ENCODE measurements around the gene RPS18. TPM values are rescaled to one million over a fixed set of nuclear protein-coding genes. Genes with fewer than 3 reads are reported as not detected.

Gene RPS18
- total and polyA plus RNA-seq, 2 of the 13 experiments (the other 11 are each of a cell fraction or from before 2014, with no cell fraction given): 3,896 to 5,806 TPM

DNA sequence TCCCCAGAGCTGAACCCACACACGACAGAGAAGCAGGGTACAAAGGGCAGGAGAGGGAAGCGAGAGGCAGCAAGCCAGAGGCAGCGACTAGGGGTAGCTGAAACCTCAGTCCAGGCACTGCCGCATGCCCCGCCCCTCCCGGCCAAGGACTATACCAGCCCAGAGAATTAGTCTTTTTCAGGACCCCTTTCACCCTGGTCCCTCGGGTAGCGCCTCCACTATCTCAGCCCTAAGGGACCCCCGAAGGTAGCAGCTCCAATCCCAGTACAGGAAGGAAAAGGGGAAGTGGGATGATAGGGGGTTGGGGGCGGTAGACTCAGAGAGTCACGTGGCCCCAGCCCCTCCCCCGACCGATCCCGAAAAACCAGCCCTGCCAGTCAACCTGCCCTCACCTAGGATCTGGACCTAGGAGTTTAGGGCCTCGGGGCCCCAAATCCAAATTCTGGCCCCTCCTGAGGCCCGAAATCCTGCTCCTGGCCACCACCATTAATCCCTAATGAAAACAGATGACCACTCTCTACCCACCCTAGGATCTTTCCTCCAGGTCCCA is 25.6 kb downstream of the RPS18 start:
- intact Hi-C loops (cut with micrococcal nuclease; ENCODE audit: unreplicated experiment): no loop called here
- no peak overlapping the region for H2AFZ ChIP-seq (ENCODE audit: low read length)
- TF ChIP-seq RFXAP (CRISPR knock-in tag; IDR thresholded peaks at IDR 0.05; ENCODE audit: borderline replicate concordance) (no peak), ARID5B (CRISPR knock-in tag; IDR thresholded peaks at IDR 0.05) (no peak), NFKB2 (CRISPR knock-in tag; IDR thresholded peaks at IDR 0.05; ENCODE audit: borderline replicate concordance) (no peak), XBP1 (CRISPR knock-in tag; IDR thresholded peaks at IDR 0.05) (no peak), SOX5 (CRISPR knock-in tag; IDR thresholded peaks at IDR 0.05; ENCODE audit: borderline replicate concordance) (no peak), JARID2 (CRISPR knock-in tag; IDR thresholded peaks at IDR 0.05; ENCODE audit: insufficient replicate concordance) (no peak), SNAPC4 (CRISPR knock-in tag; IDR thresholded peaks at IDR 0.05) (no peak), EP300 (IDR thresholded peaks at IDR 0.05; ENCODE audit: low read depth in 2 of 2, low read length in 2 of 2) (no peak), EP300 (CRISPR knock-in tag; IDR thresholded peaks at IDR 0.05; ENCODE audit: borderline replicate concordance) (no peak), CBX2 (IDR thresholded peaks at IDR 0.05; ENCODE audit: low read depth, low read length) (no peak), CBX2 (CRISPR knock-in tag; IDR thresholded peaks at IDR 0.05; ENCODE audit: low read depth) (0 out of 2 replicates have a peak, but pooled peaks have one; percentile 31), RXRB (CRISPR knock-in tag; IDR thresholded peaks at IDR 0.05; ENCODE audit: borderline replicate concordance) (no peak), ZNF326 (CRISPR knock-in tag; IDR thresholded peaks at IDR 0.05; ENCODE audit: borderline replicate concordance) (no peak)

More for the DNA sequence above, 25.6 kb downstream of the RPS18 start:
- WGBS (ENCODE audit: low lambda C conversion rate): 8% methylated on average over 10 of the region's 16 CpGs
- ATAC-seq: peak; percentile 45
- Histone ChIP-seq H3K79me2 (ENCODE audit: insufficient read depth, low read length) (peaks cover 12% of the 10 kb centered on the region), H4K20me1 (ENCODE audit: insufficient read depth, low read length) (no peaks in the 10 kb centered on the region), H3K27me3 (ENCODE audit: control insufficient read depth in 1 of 2, insufficient read depth in 2 of 2, low read length in 2 of 2) (no peaks in the 10 kb centered on the region; a peak in 1 of 5 replicates), H3K9ac (ENCODE audit: insufficient read depth, low read depth, low read length) (peak overlapping the region; percentile 58), H3K4me2 (ENCODE audit: low read depth, low read length) (peak overlapping the region; percentile 92), H3K36me3 (replicated peaks in 1 of 2; ENCODE audit: control insufficient read depth in 1 of 2, insufficient read depth in 2 of 2, low read length in 2 of 2) (peaks cover 5 to 12% of the 10 kb centered on the region in 2 experiments; a peak in 3 of 5 replicates), H3K27ac (ENCODE audit: extremely low read length, insufficient read depth, low read length) (peak overlapping the region; percentile 93), H3K4me3 (replicated peaks in 1 of 3; ENCODE audit: insufficient read depth in 1 of 3, low read depth in 2 of 3, low read length in 3 of 3) (peak overlapping the region; percentile 75 to 88 (median 79)), H3K4me1 (ENCODE audit: insufficient read depth, low read length) (peaks cover 27% of the 10 kb centered on the region), H3K9me3 (ENCODE audit: low read length) (no peaks in the 10 kb centered on the region)
- POLR2A ChIA-PET: interaction anchor here (1.1 to 3.3 kb wide), 11 partner anchors 9 to 325 kb away, joined by 3 to 40 read pairs (median 8); partner anchors contain the start of genes B3GALT4, HSD17B8, PFDN6 and RPS18
- DNase-seq (ENCODE audit: low spot score): no peak
- no TSS peak for BruUV-seq (replicated peaks)
- CTCF ChIA-PET (ENCODE audit: low intra/inter-chr PET ratio, low total read pairs): interaction anchor here (1.2 to 3.3 kb wide), 3 partner anchors 8 to 94 kb away, joined by 3 to 52 read pairs (median 3); partner anchors contain the start of genes KIFC1, PFDN6 and WDR46
- FAIRE-seq: no peak
- in situ Hi-C loops (cut with HindIII; ENCODE audit: extremely low pct_ligation_motif_present, low pct_unique_long_range_greater_than_20kb): loop anchor here (5.0 to 25.0 kb wide), 2 partner anchors 95 to 115 kb away; partner anchors contain the start of genes CUTA, HSD17B8, PHF1 and RXRB

All from HepG2 (cell line).